ENCODE results near the gene SHB. TPM values are rescaled to one million over a fixed set of nuclear protein-coding genes. Genes with fewer than 3 reads are reported as not detected.
A peak's percentile ranks its signal among the peaks of the same experiment; 100 is the strongest.

The SHB gene
- polyA plus RNA-seq, 2 of the 4 experiments (the other 2 are of a cell fraction), result 15.4 to 22.0 TPM

DNA sequence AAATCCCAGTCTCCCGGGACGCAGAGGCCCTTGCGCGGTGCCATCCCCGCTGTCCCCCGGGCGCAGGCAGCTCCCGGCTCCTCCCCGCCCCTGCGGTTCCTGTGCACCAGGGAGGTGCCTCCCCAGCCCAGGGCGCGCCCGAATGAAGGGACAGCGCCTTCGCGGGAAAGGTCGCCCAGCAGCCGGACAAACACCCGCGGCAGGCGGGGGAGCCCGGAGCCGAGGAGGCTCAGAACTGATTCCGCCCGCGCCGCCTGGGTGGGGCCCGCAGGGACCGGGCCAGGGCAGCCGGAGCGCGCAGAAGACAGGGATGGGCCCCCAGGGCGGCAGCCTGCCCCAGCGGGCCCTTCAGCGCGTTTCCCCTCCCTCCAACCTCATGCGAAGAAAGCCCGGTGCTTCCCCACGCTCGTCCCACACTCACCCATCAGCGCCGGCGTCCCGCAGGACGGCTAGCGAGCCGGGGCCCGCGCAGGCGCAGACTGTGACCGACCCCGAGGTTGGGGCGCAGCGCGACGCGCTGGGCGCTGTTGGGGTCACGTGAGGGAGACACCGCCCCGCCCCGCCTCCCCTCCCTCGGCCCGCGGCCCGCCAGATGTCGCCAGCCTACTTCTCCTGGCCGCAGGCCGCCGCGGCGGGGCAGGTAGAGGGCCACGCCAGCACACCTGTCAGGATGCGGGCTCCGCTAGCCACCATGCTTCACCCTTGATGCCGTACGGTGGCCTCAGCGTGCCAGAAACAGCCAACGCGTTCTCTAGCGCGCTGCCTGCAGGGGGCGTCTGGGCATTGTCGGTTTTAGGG, 165.2 kb downstream of the SHB start, which contains the start of gene SLC25A51:
TSS of gene SLC25A51 (minus strand) at position 481 of the 798 bp plus-strand sequence. CDS start 15,577 bp downstream, outside the sequence.
- ChIA-PET CTCF (interaction anchor here (0.6 to 4.1 kb wide), 26 partner anchors 9 to 489 kb away, joined by 3 to 29 read pairs (median 4); partner anchors contain the start of genes ALDH1B1 and SHB), POLR2A (interaction anchor here (1.1 to 1.2 kb wide), 2 partner anchors 10 to 119 kb away, joined by 3 to 5 read pairs; partner anchors contain the start of gene EXOSC3)
- Histone ChIP-seq H3K4me1 (peaks cover 26% of the 10 kb centered on the region), H3K4me3 (peak within 1 kb of the TSS; percentile 94), H3K27ac (peak within 1 kb of the TSS; percentile 92 to 96), H3K9me3 (no peaks in the 10 kb centered on the region), H3K4me2 (peak within 1 kb of the TSS; percentile 82)
- ATAC-seq, result peak; percentile 83 to 92
- 0% methylated on average over 22 of the region's 84 CpGs for WGBS (ENCODE audit: missing lambda C conversion rate)
- peak; percentile 94 for DNase-seq (ENCODE audit: low read depth in 1 of 2, low spot score in 1 of 2)
- FAIRE-seq, result peak; percentile 97
- TF ChIP-seq JUNB (IDR thresholded peaks at IDR 0.05) (no peak), ZNF302 (CRISPR knock-in tag; IDR thresholded peaks at IDR 0.05) (no peak), JUN (IDR thresholded peaks at IDR 0.05) (peak; percentile 57 to 91; a peak in 4 of 5 replicates), CHD2 (IDR thresholded peaks at IDR 0.05; ENCODE audit: low read length, partially characterized antibody) (no peak), MAZ (IDR thresholded peaks at IDR 0.05; ENCODE audit: borderline replicate concordance, low read depth, low read length) (peak; percentile 67; the same call in 1 of the 2 replicates), ZFP36 (IDR thresholded peaks at IDR 0.05; ENCODE audit: borderline replicate concordance, partially characterized antibody) (no peak), NR3C1 (IDR thresholded peaks at IDR 0.05) (no peak), GATA3 (IDR thresholded peaks at IDR 0.05; ENCODE audit: borderline replicate concordance) (peak; percentile 36; the same call in 1 of the 2 replicates), HOXB5 (CRISPR knock-in tag; IDR thresholded peaks at IDR 0.05) (peak; percentile 63; the same call in 1 of the 2 replicates), RARB (CRISPR knock-in tag; IDR thresholded peaks at IDR 0.05) (no peak), KDM5A (IDR thresholded peaks at IDR 0.05) (peak; percentile 65), BHLHE40 (IDR thresholded peaks at IDR 0.05; ENCODE audit: low read depth, low read length) (peak; percentile 65), PHF8 (IDR thresholded peaks at IDR 0.05; ENCODE audit: borderline replicate concordance, low read depth) (no peak), RNF2 (IDR thresholded peaks at IDR 0.05; ENCODE audit: borderline replicate concordance, low read depth) (no peak), HDAC2 (IDR thresholded peaks at IDR 0.05) (no peak), CBX2 (IDR thresholded peaks at IDR 0.05; ENCODE audit: borderline replicate concordance, low read depth) (no peak), CEBPB (IDR thresholded peaks at IDR 0.05) (peak in 1 of 2 experiments; percentile 19; a peak in 1 of 4 replicates), TFCP2L1 (CRISPR knock-in tag; IDR thresholded peaks at IDR 0.05) (no peak; the same call in 1 of the 2 replicates), CHD4 (IDR thresholded peaks at IDR 0.05; ENCODE audit: borderline replicate concordance) (no peak), EP300 (IDR thresholded peaks at IDR 0.05) (no peak), CBX8 (IDR thresholded peaks at IDR 0.05) (no peak), POLR2AphosphoS2 (conservative IDR thresholded peaks at IDR 0.05; ENCODE audit: low read length) (no peak; the same call in 1 of the 2 replicates)
- TF ChIP-seq, protein P1, sequence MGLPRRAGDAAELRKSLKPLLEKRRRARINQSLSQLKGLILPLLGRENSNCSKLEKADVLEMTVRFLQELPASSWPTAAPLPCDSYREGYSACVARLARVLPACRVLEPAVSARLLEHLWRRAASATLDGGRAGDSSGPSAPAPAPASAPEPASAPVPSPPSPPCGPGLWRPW (IDR thresholded peaks at IDR 0.05), result no peak
- TF ChIP-seq, protein P2, sequence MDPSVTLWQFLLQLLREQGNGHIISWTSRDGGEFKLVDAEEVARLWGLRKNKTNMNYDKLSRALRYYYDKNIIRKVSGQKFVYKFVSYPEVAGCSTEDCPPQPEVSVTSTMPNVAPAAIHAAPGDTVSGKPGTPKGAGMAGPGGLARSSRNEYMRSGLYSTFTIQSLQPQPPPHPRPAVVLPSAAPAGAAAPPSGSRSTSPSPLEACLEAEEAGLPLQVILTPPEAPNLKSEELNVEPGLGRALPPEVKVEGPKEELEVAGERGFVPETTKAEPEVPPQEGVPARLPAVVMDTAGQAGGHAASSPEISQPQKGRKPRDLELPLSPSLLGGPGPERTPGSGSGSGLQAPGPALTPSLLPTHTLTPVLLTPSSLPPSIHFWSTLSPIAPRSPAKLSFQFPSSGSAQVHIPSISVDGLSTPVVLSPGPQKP (IDR thresholded peaks at IDR 0.05; ENCODE audit: low read depth, low read length), result no peak
- TF ChIP-seq, protein P3, sequence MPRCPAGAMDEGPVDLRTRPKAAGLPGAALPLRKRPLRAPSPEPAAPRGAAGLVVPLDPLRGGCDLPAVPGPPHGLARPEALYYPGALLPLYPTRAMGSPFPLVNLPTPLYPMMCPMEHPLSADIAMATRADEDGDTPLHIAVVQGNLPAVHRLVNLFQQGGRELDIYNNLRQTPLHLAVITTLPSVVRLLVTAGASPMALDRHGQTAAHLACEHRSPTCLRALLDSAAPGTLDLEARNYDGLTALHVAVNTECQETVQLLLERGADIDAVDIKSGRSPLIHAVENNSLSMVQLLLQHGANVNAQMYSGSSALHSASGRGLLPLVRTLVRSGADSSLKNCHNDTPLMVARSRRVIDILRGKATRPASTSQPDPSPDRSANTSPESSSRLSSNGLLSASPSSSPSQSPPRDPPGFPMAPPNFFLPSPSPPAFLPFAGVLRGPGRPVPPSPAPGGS (IDR thresholded peaks at IDR 0.05), result peak; percentile 73; the same call in 2 of the 3 replicates
- TF ChIP-seq, protein P4, sequence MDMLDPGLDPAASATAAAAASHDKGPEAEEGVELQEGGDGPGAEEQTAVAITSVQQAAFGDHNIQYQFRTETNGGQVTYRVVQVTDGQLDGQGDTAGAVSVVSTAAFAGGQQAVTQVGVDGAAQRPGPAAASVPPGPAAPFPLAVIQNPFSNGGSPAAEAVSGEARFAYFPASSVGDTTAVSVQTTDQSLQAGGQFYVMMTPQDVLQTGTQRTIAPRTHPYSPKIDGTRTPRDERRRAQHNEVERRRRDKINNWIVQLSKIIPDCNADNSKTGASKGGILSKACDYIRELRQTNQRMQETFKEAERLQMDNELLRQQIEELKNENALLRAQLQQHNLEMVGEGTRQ (IDR thresholded peaks at IDR 0.05), result peak; percentile 92
- TF ChIP-seq, protein P5, sequence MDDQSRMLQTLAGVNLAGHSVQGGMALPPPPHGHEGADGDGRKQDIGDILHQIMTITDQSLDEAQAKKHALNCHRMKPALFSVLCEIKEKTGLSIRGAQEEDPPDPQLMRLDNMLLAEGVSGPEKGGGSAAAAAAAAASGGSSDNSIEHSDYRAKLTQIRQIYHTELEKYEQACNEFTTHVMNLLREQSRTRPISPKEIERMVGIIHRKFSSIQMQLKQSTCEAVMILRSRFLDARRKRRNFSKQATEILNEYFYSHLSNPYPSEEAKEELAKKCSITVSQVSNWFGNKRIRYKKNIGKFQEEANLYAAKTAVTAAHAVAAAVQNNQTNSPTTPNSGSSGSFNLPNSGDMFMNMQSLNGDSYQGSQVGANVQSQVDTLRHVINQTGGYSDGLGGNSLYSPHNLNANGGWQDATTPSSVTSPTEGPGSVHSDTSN (IDR thresholded peaks at IDR 0.05), result peak; percentile 71
- TF ChIP-seq, protein P6, sequence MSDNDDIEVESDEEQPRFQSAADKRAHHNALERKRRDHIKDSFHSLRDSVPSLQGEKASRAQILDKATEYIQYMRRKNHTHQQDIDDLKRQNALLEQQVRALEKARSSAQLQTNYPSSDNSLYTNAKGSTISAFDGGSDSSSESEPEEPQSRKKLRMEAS (IDR thresholded peaks at IDR 0.05), result peak; percentile 96
- TF ChIP-seq, protein P7, sequence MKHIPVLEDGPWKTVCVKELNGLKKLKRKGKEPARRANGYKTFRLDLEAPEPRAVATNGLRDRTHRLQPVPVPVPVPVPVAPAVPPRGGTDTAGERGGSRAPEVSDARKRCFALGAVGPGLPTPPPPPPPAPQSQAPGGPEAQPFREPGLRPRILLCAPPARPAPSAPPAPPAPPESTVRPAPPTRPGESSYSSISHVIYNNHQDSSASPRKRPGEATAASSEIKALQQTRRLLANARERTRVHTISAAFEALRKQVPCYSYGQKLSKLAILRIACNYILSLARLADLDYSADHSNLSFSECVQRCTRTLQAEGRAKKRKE (CRISPR knock-in tag; IDR thresholded peaks at IDR 0.05; ENCODE audit: low read depth), result no peak
- TF ChIP-seq, protein P8, sequence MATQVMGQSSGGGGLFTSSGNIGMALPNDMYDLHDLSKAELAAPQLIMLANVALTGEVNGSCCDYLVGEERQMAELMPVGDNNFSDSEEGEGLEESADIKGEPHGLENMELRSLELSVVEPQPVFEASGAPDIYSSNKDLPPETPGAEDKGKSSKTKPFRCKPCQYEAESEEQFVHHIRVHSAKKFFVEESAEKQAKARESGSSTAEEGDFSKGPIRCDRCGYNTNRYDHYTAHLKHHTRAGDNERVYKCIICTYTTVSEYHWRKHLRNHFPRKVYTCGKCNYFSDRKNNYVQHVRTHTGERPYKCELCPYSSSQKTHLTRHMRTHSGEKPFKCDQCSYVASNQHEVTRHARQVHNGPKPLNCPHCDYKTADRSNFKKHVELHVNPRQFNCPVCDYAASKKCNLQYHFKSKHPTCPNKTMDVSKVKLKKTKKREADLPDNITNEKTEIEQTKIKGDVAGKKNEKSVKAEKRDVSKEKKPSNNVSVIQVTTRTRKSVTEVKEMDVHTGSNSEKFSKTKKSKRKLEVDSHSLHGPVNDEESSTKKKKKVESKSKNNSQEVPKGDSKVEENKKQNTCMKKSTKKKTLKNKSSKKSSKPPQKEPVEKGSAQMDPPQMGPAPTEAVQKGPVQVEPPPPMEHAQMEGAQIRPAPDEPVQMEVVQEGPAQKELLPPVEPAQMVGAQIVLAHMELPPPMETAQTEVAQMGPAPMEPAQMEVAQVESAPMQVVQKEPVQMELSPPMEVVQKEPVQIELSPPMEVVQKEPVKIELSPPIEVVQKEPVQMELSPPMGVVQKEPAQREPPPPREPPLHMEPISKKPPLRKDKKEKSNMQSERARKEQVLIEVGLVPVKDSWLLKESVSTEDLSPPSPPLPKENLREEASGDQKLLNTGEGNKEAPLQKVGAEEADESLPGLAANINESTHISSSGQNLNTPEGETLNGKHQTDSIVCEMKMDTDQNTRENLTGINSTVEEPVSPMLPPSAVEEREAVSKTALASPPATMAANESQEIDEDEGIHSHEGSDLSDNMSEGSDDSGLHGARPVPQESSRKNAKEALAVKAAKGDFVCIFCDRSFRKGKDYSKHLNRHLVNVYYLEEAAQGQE (IDR thresholded peaks at IDR 0.05), result peak; percentile 29; the same call in 1 of the 2 replicates

All from A549 (cell line).